Hepatocyte (in vitro differentiated cells): Measurements from ENCODE around the gene TMIE.

Source experiments
- CTCF ChIP-seq: fragments of 200-600 bp; sonication (generic); IDR thresholded peaks from 2 replicates; pipeline ENCODE4 v1.5.1; 2016; ENCODE audit warnings: antibody characterized with exemption, mild to moderate bottlenecking; ENCODE audit not compliant: poor library complexity
- EZH2 ChIP-seq: fragments of 200-600 bp; sonication (generic); IDR thresholded peaks from 2 replicates; pipeline ENCODE4 v1.6.1; 2016; ENCODE audit warnings: antibody characterized with exemption, mild to moderate bottlenecking, borderline replicate concordance
- EZH2phosphoT487 ChIP-seq: fragments of 200-600 bp; sonication (generic); IDR thresholded peaks from one replicate; pipeline ENCODE4 v1.6.1; 2018; ENCODE audit warnings: antibody characterized with exemption, mild to moderate bottlenecking, low read depth, moderate library complexity; ENCODE audit not compliant: unreplicated experiment, severe bottlenecking

GRCh38 chr3:46690798-46691197 is 10.4 kb upstream of the TMIE start:
- TF ChIP-seq CTCF (no peak), EZH2phosphoT487 (no peak), EZH2 (no peak)
